Fibroblast of mammary gland (primary cell): ENCODE measurements around the gene SAYSD1.
A peak's percentile ranks its signal among the peaks of the same experiment; 100 is the strongest.

ENCODE experiments used
- DNase-seq: peaks from one replicate; pipeline ENCODE4 v3.0.0-alpha.2; 2010; ENCODE audit warnings: low read depth
- H3K4me3 ChIP-seq: 2 replicates; pipeline ENCODE4 v1.5.1; 2011; ENCODE audit warnings: low read depth, mild to moderate bottlenecking, low read length, moderate library complexity; ENCODE audit not compliant: control insufficient read depth
- CTCF ChIP-seq: conservative IDR thresholded peaks from 2 replicates; pipeline ENCODE4 v1.5.1; 2011; ENCODE audit warnings: low read depth, low read length, inconsistent platforms; ENCODE audit not compliant: control insufficient read depth, insufficient read depth

The SAYSD1 gene

GRCh38 chr6:39102071-39102820 lies 12.7 kb downstream of the SAYSD1 start:
- peak; percentile 13 for TF ChIP-seq CTCF
- no peak overlapping the region for H3K4me3 ChIP-seq
- DNase-seq: peak; percentile 71

- no peak for TF ChIP-seq CTCF
- DNase-seq: no peak
- H3K4me3 ChIP-seq: no peak overlapping the region
Measured at GRCh38 chr6:39100358-39100757, 14.6 kb downstream of the SAYSD1 start.

- DNase-seq: no peak
- H3K4me3 ChIP-seq: no peak overlapping the region
- no peak for TF ChIP-seq CTCF
Measured at GRCh38 chr6:39095578-39095977, 19.4 kb downstream of the SAYSD1 start.

- TF ChIP-seq CTCF: no peak
- DNase-seq: no peak
- no peak overlapping the region for H3K4me3 ChIP-seq
Measured at GRCh38 chr6:39093149-39093708, 21.8 kb downstream of the SAYSD1 start.

- DNase-seq: no peak
- TF ChIP-seq CTCF: no peak
- no peak overlapping the region for H3K4me3 ChIP-seq
Measured at GRCh38 chr6:39092124-39092523, 22.9 kb downstream of the SAYSD1 start.

- no peak for TF ChIP-seq CTCF
- DNase-seq: peak; percentile 3
- H3K4me3 ChIP-seq: no peak overlapping the region
Measured at GRCh38 chr6:39091220-39091619, 23.8 kb downstream of the SAYSD1 start.
